Frontal cortex (tissue), 4 donors: ENCODE results near the gene PDCD10. TPM values are rescaled to one million over a fixed set of nuclear protein-coding genes. Genes with fewer than 3 reads are reported as not detected.
A peak's percentile ranks its signal among the peaks of the same experiment; 100 is the strongest.

ENCODE experiments used
- DNase-seq, 2 donors: peaks; one replicate each; pipeline ENCODE4 v3.0.0; 2012; ENCODE audit warnings: low spot score in 2 of 2
- FAIRE-seq: peaks from 2 replicates; lab custom pipeline; 2012; peaks lifted over from hg19 to GRCh38; lab: Jason Lieb, UNC
- total RNA-seq: library from RNA; depleted of rRNA; stranded (reverse); fragments of >200 nt; gene quantifications from one replicate; pipeline ENCODE4 v1.2.3, GENCODE V29; 2014
- donor health status: control.
- donor health status: control.
- donor health status: control.

The PDCD10 gene
- total RNA-seq, 1 donor from 2014 or later = 63.6 TPM

DNA sequence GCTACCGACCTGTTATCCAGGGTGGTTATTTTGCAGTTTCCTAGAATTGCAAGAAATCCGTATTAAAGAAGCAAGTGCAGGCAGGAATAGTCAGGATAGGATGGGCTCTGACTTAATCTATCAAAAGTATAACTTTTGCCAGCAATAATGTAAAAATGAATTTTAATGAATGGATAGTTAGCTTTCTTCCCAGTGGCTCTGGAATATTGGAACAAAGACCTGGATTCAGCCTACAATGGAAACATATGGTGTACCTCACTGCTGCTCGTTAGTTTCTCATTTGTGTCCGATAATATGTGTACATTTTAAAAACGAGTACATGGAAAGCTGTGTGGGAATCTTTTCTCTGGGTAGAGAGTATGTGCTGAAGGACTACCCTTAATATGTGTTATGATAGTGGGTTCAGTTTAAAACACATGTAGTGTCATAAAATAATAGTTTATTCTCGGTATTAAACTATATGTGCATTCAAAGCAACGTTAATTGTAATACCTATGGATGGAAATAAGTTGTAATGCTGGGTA lies 1.6 kb upstream of the PDCD10 start:
- DNase-seq = no peak
- FAIRE-seq = no peak

GRCh38 chr3:167735233-167736138 lies 794 bp upstream of the PDCD10 start, which contains the start of gene SERPINI1:
SERPINI1 (plus strand) TSS chr3:167735721; CDS start chr3:167789129, 53,408 bp downstream.
- DNase-seq (peak; percentile 25 to 49), FAIRE-seq (no peak)

DNA sequence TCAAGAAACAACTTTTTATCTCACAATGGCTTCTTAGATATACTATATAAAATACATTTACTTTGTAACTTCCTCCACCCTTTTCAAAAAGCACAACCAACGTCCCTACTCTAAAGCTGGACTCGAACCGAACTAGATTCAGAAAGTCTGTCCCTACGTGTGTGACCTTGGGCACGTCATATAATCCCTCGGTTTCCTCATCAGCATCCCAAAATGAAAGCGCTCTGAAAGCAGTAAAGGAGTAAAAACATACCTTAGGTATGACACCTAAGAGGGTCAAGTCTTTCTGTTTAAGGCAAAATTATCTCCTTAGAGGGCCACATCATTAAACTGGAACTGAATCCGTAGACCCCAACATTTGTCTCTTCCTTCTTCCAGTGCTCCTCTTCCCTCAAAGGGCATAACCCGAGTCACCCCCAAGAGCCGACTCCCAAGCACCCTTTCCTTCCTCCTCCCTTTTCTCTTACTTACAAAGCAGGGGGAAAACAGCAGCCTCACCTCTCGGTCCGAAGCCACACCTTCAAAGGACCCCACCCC lies 663 bp downstream of the PDCD10 start:
- FAIRE-seq (no peak), DNase-seq (no peak)

- no peak for FAIRE-seq
- no peak for DNase-seq
Observed at GRCh38 chr3:167732313-167733065, 2.2 kb downstream of the PDCD10 start.

DNA sequence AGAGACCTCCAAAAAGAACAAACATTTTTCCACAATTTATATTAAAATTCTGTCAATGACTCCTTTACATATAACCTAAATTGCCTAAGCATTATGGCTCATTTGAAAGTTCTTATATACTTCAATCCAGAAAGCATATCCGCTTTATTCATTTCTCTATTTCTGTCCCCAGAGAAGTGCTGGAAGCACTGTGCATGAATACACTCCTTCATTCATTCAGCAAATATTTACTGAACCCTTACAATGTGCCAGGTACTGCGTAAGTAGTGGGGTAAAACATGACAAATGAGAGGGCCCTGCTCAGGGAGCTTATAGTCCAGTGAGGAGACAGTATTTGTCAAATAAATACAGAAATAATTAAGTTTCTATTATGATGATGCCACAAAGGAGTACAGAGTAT lies 3.3 kb downstream of the PDCD10 start:
- DNase-seq = no peak
- FAIRE-seq = no peak

DNA sequence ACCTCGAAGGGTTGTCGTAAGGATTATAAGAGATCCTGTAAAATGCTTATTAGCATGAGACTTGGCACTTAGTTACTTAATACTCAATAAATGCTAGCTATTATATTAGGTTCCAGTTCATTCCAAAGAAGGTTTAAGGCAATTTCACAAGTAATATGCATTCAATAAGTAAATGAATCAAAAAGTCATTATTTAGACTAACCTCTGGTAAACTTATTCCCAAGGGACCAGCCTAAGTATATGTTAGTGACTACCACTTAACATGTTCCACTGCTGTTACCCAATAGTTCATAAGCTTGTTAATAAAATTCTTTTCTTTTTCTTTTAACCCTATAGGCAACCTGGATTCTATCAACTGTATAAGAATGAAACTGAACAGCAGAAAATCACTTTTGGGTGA lies 5.1 kb downstream of the PDCD10 start:
- FAIRE-seq = no peak
- DNase-seq = no peak

GRCh38 chr3:167728632-167729323 lies 5.9 kb downstream of the PDCD10 start:
- FAIRE-seq (no peak), DNase-seq (no peak)

DNA sequence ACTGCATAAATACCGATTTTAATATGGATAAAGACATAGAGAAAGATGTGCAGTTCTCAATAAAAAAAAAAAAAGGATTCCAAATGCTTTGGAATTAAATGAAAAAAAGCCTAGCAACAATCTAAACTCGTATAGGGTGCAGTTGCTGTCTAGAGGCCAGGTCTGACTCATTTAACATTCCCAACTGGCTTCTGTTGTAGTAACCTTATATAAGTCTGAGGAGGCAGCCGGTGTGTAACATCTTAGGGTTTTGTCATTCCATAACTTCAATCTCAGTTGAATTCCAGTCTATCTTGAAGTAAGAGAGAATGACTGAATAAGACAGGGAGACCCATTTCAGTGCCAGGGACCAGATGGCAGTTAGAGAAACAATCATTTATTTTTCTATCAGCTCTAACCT lies 6.5 kb downstream of the PDCD10 start:
- FAIRE-seq (no peak), DNase-seq (no peak)

- FAIRE-seq = no peak
- no peak for DNase-seq
Observed at GRCh38 chr3:167723872-167724271, 10.8 kb downstream of the PDCD10 start.

GRCh38 chr3:167723025-167723512 lies 11.6 kb downstream of the PDCD10 start:
- FAIRE-seq = no peak
- no peak for DNase-seq

DNA sequence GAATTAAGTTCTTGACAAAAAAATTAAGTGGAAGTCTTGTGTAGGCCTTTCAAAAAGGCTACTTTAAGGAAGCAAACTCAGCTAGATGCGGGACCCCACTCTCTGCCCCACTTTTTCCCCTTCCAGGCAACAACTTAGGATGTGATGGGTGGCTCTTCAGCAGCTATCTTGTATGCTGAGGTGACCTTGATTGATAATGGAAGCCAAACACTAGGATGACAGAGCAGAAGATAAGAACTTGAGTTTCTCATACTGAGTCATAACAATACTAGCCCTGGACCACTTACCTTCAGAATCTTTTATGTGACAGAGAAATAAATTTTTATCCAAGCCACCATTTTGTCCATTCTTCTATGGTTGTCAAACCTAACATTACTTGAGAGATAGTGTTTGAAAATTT lies 16.1 kb downstream of the PDCD10 start:
- DNase-seq (no peak), FAIRE-seq (no peak)

- no peak for DNase-seq
- no peak for FAIRE-seq
Observed at GRCh38 chr3:167716920-167717319, 17.8 kb downstream of the PDCD10 start.

GRCh38 chr3:167714871-167715270 lies 19.8 kb downstream of the PDCD10 start:
- FAIRE-seq = no peak
- DNase-seq = no peak

- no peak for DNase-seq
- FAIRE-seq = no peak
Observed at GRCh38 chr3:167712445-167712844, 22.2 kb downstream of the PDCD10 start.

- DNase-seq = no peak
- no peak for FAIRE-seq
Observed at GRCh38 chr3:167711439-167711838, 23.3 kb downstream of the PDCD10 start.

GRCh38 chr3:167710552-167710951 lies 24.1 kb downstream of the PDCD10 start:
- no peak for DNase-seq
- FAIRE-seq = no peak

- no peak for FAIRE-seq
- DNase-seq = no peak
Observed at GRCh38 chr3:167709690-167710089, 25.0 kb downstream of the PDCD10 start.

- DNase-seq (no peak), FAIRE-seq (no peak)
Observed at GRCh38 chr3:167705840-167706239, 28.9 kb downstream of the PDCD10 start.

- FAIRE-seq = no peak
- no peak for DNase-seq
Observed at GRCh38 chr3:167700926-167701325, 33.8 kb downstream of the PDCD10 start.

DNA sequence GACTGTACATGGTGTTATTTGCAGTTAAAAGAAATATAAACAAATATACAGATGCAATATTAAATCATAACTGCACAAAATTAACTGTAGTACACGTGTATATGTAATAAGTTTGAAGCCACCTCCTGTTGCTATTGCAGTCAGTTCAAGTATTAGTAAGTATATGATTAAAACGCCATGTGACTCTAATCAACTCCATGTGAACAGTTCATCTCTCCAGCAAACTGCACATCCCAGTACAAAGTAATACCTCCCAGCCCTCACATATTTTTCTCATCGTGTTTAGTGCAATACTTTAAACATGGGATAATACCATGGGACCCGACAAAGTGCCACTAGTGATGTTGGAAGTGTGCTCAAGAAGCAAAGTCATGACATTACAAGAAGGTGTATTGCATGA lies 34.6 kb downstream of the PDCD10 start:
- FAIRE-seq = no peak
- no peak for DNase-seq
